EL (cell line): ENCODE results near the gene NECAB3.

Experiments
- DNase-seq: peaks from one replicate; pipeline ENCODE4 v3.0.0-alpha.2; 2016

Gene NECAB3

DNA sequence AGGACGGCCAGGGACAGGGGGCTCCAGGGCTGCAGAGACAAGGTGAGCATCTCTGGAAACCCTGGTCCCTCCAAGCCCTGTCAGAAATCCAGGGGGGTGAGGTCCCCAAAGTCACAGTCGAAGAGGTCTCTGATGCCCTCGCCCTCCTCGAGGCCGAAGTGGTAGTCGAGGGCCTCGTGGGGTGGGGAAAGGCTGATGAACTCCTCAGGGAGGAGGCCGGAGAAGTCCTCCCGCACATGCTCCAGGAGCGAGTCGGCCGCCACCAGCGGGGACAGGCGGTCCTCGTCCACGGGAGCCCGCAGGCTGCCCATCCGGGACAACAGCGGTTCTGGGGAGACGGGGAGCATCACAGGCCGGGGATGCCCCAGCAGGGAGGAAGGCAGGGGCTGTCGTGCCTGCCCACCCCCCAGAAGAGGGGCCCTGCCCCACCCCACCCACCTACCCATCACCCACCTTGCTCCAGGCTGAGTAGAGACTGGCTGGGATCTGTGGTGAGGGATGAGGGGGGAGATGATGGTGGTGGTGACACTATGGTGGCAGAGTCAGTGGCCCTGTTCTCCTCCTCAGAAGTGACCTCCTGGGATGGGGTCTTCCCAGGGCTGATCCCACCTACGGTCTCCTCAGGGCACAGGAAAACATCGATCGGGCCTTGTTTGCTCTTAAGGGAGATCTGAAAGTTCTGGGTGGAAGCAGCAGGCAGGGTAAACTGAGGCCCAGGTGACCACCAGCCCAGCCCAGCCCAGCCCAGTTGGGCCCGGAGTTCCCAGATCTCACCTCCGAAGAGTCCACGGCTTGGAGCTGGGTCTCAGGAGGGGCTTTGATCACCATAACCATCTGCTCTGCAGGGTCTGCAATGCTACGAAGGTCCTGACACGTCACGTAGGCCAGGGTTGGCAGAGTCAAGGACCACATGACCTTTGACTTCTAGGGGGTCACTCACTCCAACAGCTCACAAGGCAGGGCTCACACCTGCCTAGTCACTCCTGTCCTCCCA, 2.7 kb upstream of the NECAB3 start:
- no peak for DNase-seq

DNA sequence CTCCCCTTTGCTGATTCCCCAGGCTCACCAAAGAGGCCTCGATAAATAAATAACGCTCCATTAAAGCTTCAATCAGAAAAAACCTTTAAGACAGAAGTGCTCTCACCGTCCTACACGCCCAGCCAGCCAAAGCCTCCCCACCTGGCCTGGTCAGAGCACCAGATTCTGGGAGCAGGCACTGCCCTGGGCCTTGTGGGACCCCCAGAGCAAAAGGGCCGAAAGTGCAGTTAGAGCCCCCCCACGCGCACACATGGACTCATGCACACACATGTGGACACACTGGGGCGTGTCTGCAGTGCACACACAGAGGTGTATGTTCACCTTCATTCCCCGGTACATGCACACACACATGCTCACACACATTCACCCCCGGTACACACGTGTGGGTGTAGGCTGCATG, 1.9 kb upstream of the NECAB3 start:
- no peak for DNase-seq

DNA sequence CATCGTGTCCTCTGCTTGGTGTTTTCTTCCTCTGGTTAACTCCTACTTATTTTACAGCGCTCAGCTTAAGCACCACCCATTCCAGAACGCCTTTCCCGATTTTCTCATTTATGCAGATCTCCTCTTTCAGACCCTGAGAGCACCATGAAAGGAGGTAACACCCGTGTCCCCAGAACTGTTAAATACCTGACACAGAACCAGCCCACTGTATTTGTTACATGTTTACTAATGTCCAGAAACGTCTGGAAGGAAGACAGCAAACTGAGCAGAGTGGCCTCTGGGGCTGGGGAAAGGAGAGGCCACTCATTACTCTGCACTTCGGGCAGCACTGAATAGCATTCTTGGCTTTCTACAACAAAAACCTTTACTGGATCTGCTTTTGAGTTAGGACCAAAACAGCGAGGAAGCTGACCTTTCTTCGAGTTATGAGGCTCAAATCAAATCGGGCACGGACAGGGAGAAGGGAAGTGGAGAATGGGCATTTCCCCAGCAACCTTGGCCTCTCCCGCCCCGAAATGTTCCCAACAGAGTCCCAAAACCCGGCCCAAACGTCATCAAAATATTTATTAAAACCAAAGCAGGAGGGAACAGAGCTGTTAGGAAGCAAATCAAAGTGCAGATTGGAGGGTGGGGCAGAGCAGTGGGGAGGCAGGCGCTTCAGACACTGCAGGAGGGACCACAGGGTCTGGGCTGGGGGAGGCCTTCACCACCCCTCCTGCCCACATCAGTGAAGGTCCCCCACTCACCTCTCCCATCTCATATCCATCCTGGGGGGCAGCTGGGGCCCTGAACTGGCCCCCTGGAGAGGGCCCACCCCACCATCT, 1.1 kb upstream of the NECAB3 start:
- DNase-seq: no peak

DNA sequence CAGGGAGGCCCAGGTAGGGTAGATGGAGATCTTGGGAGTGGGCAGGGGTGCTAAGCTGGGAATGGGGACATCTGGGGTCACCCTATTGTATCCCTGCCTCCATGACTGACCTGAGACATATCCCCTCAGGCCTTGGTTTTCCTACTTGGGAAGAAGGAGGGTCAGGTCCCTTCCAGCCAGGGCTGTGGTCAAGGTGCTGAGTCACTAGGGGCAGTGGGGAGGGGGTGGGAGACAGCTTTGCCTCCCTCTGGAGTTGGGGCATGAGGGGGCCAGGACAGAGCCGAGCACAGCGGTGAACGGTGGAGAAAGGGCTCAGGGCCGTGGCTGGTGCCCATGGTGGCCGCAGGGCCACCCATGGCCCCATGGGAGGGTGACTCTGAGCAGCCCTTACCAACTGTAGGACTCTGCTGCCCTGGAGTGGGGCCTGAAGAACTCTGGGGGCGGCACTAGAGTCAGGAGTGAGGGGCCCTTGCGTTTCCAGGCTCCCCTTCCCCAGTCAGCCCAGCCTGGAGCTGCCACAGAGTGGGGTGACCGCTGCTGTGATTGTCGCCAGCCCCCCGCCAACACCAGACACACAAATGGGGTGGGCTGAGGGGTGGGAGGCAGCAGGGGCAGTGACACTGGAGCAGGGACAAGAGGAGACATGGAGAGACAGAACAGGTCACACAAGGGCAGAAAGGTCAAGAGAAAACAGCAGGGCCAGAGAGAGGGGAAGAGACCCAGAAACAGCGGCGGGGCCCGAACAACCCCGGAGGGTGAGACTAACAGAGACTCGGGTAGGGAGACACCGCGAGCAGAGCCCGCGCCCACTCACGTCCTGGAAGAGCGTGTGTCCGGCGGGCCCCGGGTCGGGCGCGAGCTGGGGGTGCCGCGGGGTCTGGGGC, 576 bp downstream of the NECAB3 start:
- DNase-seq: peak; percentile 53

DNA sequence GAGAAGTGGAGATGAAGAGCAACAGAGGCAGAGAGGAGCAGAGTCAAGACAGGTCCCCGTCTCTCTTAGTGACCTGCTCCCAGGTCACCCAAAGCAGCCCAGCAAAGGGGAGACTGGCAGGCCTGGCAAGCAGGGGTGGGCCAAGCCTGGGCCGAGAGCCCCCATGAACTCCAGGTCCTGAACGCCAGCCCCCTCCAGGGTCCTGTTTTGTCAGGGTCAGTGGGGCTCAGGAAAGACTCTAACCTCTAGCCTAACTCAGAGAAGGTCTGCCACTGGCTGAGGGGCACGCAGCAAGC, 1.2 kb downstream of the NECAB3 start:
- DNase-seq: no peak

DNA sequence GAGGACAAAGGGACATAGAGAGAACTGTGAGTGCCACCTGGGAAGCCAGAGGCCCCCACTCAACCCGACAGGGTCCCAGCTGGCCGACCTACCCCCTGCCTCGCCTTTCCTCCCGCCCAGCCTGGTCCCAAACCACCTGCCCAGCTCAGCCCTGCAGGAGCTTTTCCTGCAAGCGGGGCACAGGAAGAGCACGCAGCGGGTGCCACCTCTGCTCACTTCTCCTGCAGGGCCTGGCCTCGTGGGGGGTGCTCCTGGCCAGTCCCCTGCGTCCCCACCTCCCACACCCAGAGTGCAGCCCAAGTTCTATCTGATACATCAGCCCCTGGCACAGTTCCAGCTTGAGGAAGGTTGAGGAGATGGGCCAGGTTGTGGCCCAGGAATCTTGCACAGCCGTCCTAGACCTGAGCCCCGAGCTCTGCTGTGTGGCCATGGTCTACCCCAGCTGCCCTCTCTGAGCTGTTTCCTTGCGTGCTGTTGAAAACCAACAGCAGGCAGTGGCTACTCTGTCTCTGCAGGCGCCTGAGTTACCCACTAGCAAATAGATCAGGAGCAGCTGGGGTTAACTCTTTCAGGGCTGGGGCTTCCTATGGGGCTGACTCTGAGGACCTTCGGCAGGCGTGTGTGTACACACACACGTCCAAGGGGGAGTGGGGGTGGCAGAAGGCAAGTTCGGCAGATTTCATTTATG, 1.7 kb downstream of the NECAB3 start:
- DNase-seq: no peak

DNA sequence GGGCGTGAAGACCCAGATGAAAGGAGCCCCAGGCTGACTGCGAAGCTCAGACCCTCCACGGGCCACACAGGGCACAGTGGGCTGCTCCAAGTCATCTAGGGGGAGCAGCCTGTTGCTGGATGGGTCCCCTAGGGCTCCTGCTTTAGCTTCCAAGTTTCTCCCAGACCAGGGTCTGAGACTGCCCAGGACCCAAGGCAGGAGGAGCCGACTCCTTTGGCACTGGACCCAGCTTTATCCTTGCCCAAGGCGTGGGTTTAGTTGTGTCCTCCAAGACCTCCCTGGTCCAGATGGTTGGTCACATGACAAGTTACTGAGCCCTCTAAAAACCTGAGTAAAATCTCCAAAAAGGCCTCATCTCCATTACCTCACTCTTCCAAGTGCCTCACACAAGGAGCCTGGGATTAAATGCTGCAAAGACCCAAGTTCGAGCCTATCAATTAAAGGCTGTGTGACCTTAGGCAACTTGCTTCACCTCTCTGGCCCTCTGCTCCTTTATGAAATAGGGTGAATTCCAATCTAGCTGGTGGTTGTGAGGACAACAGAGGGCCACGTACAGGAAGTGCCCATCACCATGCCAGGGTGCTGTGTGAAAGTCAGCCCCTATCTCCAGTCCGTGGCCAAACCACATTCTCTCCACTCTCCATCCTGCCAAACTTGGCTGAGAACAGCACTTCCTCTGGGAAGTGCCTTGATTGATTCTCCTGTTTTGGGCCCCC, 2.5 kb downstream of the NECAB3 start:
- no peak for DNase-seq

DNA sequence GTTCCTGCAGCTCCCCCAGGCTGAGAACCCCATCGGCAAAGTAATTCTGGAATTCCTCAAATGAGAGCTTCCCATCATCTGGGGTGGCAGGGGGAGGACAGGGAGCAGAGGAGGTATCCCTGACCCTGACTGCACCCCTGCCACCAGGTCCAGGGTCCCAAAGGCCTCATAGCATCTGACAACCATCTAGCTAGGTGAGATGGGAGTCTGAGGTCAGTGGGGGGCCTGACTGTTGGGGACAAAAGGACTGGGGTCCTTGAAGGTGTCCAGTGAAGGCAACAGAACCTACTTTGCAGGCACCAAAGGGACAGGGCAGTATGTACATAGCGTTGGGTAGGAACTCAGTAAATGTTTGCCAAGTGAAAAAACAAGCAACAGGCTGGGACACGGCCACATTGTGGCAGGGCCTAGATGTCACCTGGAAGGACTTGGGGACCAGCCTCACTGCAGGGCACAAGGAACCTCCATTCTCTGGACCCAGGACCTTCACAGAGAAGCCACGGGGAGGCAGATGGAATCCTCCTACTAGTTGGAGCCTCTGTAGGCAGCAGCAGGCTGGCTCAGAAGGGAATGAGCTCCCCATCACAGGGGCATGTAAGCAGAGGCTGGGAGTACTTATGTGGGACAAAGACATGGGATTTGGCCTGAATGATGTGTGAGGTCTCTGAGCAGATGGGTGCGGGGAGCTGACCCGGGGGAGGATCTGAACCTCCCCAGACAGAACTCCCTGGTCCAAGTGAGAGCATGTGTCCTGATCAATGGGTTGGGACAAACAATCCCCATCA, 3.3 kb downstream of the NECAB3 start:
- no peak for DNase-seq

DNA sequence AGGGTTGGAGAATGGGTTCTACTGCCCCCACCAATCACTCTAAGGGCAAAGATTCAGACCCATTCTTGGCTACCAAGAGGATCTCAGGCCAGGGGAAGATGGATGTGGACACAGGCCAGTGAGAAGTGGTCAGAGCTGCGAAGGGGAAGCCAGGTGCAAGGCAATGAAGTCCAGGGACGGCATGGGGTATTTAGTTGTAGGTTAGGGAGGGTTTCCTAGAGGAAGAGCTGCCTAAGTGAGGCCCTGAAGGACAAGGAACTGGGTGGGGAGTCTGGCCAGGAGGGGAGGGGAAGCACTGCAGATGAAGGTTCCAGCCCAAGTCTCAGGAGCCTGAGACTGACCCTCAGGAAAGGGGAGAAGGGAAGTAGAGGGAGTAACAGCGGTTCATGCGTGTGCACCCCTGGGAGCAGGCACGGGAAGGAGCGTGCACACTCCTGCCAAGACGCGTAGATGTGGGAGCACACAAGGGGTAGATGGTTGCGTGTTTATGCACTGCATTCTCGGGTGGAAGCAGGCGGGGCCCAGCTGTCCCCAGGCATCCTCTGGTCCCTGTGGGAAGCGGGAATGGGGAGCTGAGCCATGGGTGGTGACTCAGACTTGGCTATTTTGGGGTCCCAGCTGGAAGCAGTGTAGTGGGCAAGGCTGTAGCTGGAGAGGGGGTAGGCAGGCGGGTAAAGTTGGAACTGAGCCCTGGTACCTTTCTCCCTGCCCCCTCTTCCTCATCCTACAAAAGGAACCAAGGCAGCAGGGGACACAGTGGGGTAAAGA, 4.2 kb downstream of the NECAB3 start:
- DNase-seq: no peak

DNA sequence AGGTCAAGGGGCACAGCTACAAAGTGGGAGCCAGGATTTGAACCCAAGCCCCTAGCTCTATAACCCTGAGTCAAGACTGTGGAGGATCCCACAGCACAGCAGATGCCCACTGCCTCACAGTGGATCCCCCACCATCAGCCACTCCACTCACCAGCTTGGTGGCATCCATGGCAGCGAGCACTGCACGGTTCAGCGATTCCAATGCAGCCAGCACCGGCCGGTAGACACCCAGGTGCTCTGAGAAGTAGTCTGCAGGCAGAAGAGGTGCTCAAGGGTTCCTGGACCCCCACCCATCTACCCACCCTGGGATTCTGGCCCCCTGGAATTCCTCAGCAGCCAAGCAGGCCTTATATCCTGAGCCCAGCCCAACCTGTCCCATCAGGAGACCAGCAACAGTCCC, 5.0 kb downstream of the NECAB3 start:
- DNase-seq: no peak

DNA sequence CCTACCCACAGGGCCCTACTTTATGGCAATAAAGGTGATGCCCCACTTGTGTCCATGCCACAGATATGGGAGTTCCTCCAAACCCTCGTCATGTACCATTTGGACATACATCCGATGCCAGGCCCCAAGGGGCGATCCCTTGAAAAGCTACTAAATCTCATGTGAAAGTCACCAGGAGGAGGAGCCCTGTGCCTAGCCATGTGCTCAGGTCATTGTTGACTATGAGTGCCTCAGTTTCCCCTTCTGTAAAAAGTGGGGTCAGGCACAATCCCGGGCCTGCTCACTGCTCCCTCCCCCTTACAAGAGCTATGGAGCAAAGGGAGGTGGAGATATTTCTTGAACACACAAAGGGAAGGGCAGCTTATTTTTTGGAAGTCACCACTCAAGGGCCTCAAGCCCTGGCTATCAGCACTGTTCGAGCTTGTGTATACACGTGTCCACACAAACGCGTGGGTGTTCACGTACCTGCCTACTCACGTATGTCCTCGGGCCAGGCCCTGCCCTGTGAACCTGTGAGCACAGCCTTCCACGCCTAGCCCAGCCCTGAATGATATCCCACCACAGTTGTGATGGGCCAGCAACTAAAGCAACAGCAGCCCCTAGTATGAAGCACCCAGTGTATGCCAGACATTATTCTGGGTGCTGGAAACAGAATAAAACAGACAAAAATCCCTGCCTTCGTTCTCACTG, 5.6 kb downstream of the NECAB3 start:
- no peak for DNase-seq

DNA sequence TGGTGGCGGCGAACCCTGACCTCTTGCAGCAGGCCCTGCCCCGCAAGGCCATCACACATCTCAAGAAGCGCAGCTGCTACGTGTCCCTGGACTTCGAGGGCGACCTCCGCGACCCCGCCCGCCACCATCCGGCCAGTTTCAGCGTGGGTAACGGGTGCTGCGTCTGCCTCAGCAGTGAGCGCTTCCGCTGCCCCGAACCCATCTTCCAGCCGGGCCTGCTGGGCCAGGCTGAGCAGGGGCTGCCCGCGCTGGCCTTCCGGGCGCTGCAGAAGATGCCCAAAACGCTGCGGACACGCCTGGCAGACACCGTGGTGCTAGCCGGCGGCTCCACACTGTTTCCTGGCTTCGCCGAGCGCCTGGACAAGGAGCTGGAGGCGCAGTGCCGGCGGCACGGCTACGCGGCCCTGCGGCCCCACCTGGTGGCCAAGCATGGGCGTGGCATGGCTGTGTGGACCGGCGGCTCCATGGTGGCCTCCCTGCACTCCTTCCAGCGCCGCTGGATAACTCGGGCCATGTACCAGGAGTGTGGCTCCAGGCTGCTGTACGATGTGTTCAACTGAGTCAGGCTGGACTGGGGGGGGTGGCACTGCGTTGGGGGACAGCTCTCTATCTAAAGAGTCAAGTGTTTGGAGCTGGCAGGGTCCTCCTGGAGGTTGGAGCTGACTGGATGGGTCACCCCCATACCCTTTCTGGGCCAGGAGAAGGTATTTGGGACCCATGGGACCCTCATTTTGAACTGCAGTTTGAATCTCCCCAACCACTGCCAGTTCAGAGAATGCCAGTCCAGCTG, 6.4 kb downstream of the NECAB3 start:
- peak; percentile 83 for DNase-seq

DNA sequence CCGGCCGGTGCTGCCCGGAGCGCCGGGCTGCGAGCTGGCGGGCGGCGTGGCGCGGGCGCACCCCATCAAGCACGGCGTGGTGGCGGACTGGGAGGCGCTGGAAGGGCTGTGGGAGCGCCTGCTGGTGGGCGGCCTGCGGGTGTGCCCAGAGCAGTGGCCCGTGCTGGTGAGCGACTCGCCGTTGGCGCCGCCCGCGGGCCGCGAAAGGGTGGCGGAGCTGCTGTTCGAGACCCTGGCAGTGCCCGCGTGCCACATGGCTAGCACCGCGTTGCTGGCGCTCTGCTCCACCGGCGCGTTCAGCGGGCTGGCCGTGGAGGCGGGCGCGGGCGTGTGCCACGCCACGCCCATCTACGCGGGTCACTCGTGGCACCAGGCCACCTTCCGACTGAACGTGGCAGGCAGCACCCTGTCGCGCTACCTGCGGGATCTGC, 7.0 kb downstream of the NECAB3 start:
- DNase-seq: no peak

DNA sequence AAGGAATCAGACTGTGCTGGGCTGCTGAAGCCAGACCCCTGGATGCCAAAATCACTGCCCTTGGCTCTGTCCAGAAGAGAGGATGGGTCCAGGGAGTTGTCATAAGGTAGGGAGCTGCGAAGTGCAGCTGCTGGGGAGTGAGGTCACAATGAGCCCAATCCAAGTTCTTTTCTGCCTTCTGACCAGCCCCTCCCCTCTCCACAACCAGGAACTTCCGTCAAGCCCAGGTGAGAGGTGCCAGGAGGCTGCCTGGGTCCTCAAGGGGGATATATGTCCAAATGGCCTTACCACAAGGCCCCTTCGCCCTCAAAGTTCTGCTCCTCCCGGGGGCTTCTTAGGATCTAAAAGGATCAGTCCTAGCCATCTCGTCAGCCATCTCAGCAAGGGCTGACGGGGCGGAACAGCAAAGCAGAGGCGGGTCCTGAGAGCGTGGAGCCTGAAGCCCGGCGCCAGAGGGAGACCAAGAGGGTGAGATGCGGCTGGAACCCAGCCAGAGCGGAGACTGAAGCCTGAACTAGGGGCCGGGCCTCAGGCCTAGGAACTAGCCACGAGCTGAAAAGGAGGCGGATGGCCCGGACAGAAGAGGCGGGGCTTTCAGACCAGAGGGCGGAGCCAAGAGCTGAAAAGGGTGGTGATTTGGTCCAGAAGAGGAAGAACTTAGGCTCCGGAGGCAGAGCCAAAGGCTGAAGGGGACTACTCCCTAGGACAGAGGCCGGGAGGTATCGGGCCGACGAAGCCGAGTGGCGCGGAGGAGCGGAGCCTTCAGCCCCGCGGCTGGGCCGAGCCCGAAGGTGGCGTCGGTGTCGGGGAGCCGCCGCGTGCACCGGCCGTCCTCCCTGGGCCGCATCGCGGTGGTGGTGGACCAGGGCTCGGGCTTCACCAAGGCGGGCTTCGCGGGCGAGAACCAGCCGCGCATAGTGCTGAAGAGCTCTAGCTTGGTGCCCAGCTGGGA, 7.7 kb downstream of the NECAB3 start, which contains the start of gene ACTL10:
Gene ACTL10 (plus strand): TSS at position 651 of the 952 bp plus-strand sequence. CDS start 555 bp downstream, outside the sequence.
- peak; percentile 99 for DNase-seq

DNA sequence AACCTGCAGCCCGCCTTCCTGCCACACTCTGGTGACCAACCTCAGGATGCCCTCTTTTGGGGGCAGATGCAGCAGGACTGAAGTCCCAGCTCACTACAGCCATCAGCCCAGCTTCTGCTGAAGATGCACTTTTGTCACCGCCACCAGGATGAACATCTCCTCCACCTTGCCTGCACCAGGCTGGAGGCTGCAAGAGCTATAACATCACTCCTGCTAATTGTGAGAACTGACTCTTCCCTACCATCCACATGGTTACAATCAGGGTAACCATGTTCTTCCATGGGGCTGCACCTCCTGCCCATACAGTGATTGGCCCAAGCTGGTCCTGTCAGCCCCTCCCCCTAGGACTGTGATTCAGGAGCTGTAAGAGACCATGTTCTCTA, 9.5 kb downstream of the NECAB3 start:
- no peak for DNase-seq

DNA sequence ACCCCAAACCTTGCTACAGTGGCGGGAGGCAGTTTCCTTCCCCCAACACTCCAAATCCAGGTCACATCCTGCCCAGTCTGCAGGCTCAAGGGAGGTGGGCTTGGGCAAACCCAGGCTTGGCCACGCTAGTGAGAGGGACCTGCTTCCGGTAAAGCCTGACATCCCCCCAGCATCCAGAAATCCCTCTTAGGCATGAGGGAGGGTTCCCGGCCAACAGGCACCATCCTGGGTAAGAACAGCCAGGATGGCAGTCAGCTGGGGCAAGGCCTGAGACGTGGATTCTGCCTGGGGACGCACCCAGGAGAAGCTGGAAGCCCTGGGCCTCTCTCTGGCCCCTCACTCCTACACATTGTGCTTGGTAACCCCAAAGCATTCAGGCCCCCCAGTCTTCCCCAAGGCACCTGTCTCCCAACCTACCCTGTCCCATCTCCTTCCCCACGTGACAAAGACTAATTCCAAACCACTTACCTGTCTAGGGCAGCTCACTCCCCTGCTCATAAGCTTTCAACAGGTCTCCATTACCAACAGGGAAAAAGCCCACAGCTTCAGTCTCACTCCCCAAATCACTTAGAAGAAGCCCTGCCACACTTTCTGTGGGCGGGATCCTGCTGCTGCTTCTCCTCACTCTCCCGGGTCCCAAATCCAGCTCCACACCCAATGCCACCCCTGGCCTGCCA, 10.0 kb downstream of the NECAB3 start:
- no peak for DNase-seq
